Keratinocyte (primary cell): ENCODE data around the gene BTG4. TPM values are rescaled to one million over a fixed set of nuclear protein-coding genes. Genes with fewer than 3 reads are reported as not detected.

ENCODE experiments used
- DNase-seq: peaks from one replicate; pipeline ENCODE4 v3.0.0-alpha.2; 2011; ENCODE audit warnings: low read depth, missing footprints, low spot score
- FAIRE-seq: peaks from 2 replicates; lab custom pipeline; 2011; peaks lifted over from hg19 to GRCh38; lab: Jason Lieb, UNC
- H2AFZ ChIP-seq: 2 replicates; pipeline ENCODE4 v1.6.0; 2012; ENCODE audit warnings: low read length, control low read depth, inconsistent platforms; ENCODE audit not compliant: control insufficient read depth
- H3K27ac ChIP-seq: 2 replicates; pipeline ENCODE4 v1.5.1; 2011; ENCODE audit warnings: low read length; ENCODE audit not compliant: control insufficient read depth, insufficient read depth
- H3K27me3 ChIP-seq: 3 replicates; pipeline ENCODE4 v1.6.0; 2011; ENCODE audit warnings: low read length; ENCODE audit not compliant: control insufficient read depth, insufficient read depth; ENCODE audit errors: extremely low read depth
- H3K36me3 ChIP-seq, 2 experiments: 2 replicates in 1 of 2; 3 replicates in 1 of 2; pipeline ENCODE4 v1.5.1; 2011; ENCODE audit warnings: low read length in 2 of 2, mild to moderate bottlenecking in 1 of 2; ENCODE audit not compliant: control insufficient read depth in 2 of 2, insufficient read depth in 2 of 2; ENCODE audit errors: extremely low read depth in 1 of 2
- H3K4me1 ChIP-seq: 3 replicates; pipeline ENCODE4 v1.5.1; 2011; ENCODE audit warnings: low read length; ENCODE audit not compliant: control insufficient read depth, insufficient read depth; ENCODE audit errors: extremely low read depth
- H3K4me2 ChIP-seq: 3 replicates; pipeline ENCODE4 v1.6.0; 2011; ENCODE audit warnings: low read depth, low read length; ENCODE audit not compliant: control insufficient read depth, insufficient read depth; ENCODE audit errors: extremely low read depth
- H3K4me3 ChIP-seq, 3 experiments: fragments of 200-600 bp in 1 of 3; sonication (generic) in 1 of 3; 2 replicates in 2 of 3; 3 replicates in 1 of 3; pipeline ENCODE4 v1.5.1; 2011 to 2016; ENCODE audit warnings: low read length in 3 of 3, mild to moderate bottlenecking in 3 of 3, control low read depth in 2 of 3, inconsistent platforms in 1 of 3, low read depth in 1 of 3, mixed read lengths in 1 of 3, mixed run types in 1 of 3, moderate library complexity in 1 of 3; ENCODE audit not compliant: control insufficient read depth in 2 of 3, insufficient read depth in 2 of 3; ENCODE audit errors: extremely low read depth in 1 of 3
- H3K79me2 ChIP-seq: 2 replicates; pipeline ENCODE4 v1.6.0; 2012; ENCODE audit warnings: low read length; ENCODE audit not compliant: control insufficient read depth, insufficient read depth
- H3K9ac ChIP-seq: 3 replicates; pipeline ENCODE4 v1.6.0; 2011; ENCODE audit warnings: low read length; ENCODE audit not compliant: control insufficient read depth, insufficient read depth; ENCODE audit errors: extremely low read depth
- H3K9me1 ChIP-seq: 3 replicates; pipeline ENCODE4 v1.6.0; 2011; ENCODE audit warnings: low read length; ENCODE audit not compliant: control insufficient read depth, insufficient read depth; ENCODE audit errors: extremely low read depth
- H3K9me3 ChIP-seq: 2 replicates; pipeline ENCODE4 v1.5.1; 2012; ENCODE audit warnings: low read depth, low read length; ENCODE audit not compliant: control insufficient read depth
- H4K20me1 ChIP-seq: 3 replicates; pipeline ENCODE4 v1.6.0; 2011; ENCODE audit warnings: low read length; ENCODE audit not compliant: control insufficient read depth, insufficient read depth; ENCODE audit errors: extremely low read depth
- CTCF ChIP-seq, 3 experiments: IDR thresholded peaks in 1 of 3; conservative IDR thresholded peaks in 1 of 3; optimal IDR thresholded peaks in 1 of 3; 2 replicates in 2 of 3; 3 replicates in 1 of 3; pipeline versions ENCODE3 to v1.5.1; 2011; ENCODE audit warnings: low read length in 3 of 3, mild to moderate bottlenecking in 3 of 3, moderate library complexity in 2 of 3, control low read depth in 1 of 3, inconsistent platforms in 1 of 3; ENCODE audit not compliant: insufficient read depth in 2 of 3; ENCODE audit errors: extremely low read depth in 1 of 3
- EZH2 ChIP-seq: IDR thresholded peaks from one replicate; pipeline ENCODE4 v1.6.1; 2012; ENCODE audit warnings: inconsistent platforms, mild to moderate bottlenecking, low read length, moderate library complexity
- dilution Hi-C: fragments of 300-500 bp; cut with MboI; formaldehyde crosslinking; loops from one replicate; pipeline ENCODE4 v1.7.0; 2020; ENCODE audit warnings: low sequenced_read_pairs; ENCODE audit not compliant: extremely low pct_ligation_motif_present
- polyA plus RNA-seq, 5 experiments: library from polyadenylated mRNA; depleted of rRNA in 3 of 5; stranded (reverse) in 3 of 5; stranded (forward) in 1 of 5; unstranded in 1 of 5; fragments of >200 nt; gene quantifications; 1 replicate in 1 of 5; 2 replicates in 3 of 5; 3 replicates in 1 of 5; pipeline versions ENCODE4 v1.2.1 to v1.2.3, GENCODE V29; 2011 to 2012; ENCODE audit warnings: missing spikeins in 2 of 5, low read depth in 1 of 5, low replicate concordance in 1 of 5

Gene BTG4
- polyA plus RNA-seq, 1 donor (not counting 4 experiments of a cell fraction or from before 2014, with no cell fraction given), result 0.12 TPM

- TF ChIP-seq CTCF (optimal IDR thresholded peaks at IDR 0.05 in 1 of 3, IDR thresholded peaks at IDR 0.05 in 1 of 3, conservative IDR thresholded peaks at IDR 0.05 in 1 of 3; ENCODE audit: extremely low read depth in 1 of 3, insufficient read depth in 2 of 3, low read length in 3 of 3) (no peak), EZH2 (no peak)
- no peak overlapping the region for H3K4me3 ChIP-seq
- dilution Hi-C loops, result no loop called here
- H3K4me2 ChIP-seq, result no peak overlapping the region
- no peak overlapping the region for H3K27ac ChIP-seq
- no peaks in the 10 kb centered on the region for H3K9me1 ChIP-seq
- H3K27me3 ChIP-seq, result no peaks in the 10 kb centered on the region
- no peak overlapping the region for H3K9ac ChIP-seq
- no peaks in the 10 kb centered on the region for H3K9me3 ChIP-seq
- no peak for DNase-seq
- FAIRE-seq, result no peak
- no peaks in the 10 kb centered on the region for H3K36me3 ChIP-seq
- no peak overlapping the region for H2AFZ ChIP-seq
- no peaks in the 10 kb centered on the region for H3K4me1 ChIP-seq
- no peaks in the 10 kb centered on the region for H4K20me1 ChIP-seq
- no peaks in the 10 kb centered on the region for H3K79me2 ChIP-seq
These were observed 18.1 kb downstream of the BTG4 start for GRCh38 chr11:111494040-111494439.

GRCh38 chr11:111490496-111490895, 21.7 kb downstream of the BTG4 start:
- H3K4me3 ChIP-seq, result no peak overlapping the region
- no peak for TF ChIP-seq CTCF (optimal IDR thresholded peaks at IDR 0.05 in 1 of 3, IDR thresholded peaks at IDR 0.05 in 1 of 3, conservative IDR thresholded peaks at IDR 0.05 in 1 of 3; ENCODE audit: extremely low read depth in 1 of 3, insufficient read depth in 2 of 3, low read length in 3 of 3)
- no peak for TF ChIP-seq EZH2
- H3K4me2 ChIP-seq, result no peak overlapping the region
- no peak overlapping the region for H3K27ac ChIP-seq
- H3K4me1 ChIP-seq, result no peaks in the 10 kb centered on the region
- no peaks in the 10 kb centered on the region for H3K79me2 ChIP-seq
- DNase-seq (no peak), FAIRE-seq (no peak)
- H2AFZ ChIP-seq, result no peak overlapping the region
- H3K36me3 ChIP-seq, result no peaks in the 10 kb centered on the region
- H3K9me3 ChIP-seq, result no peaks in the 10 kb centered on the region
- no peaks in the 10 kb centered on the region for H3K27me3 ChIP-seq
- H4K20me1 ChIP-seq, result no peaks in the 10 kb centered on the region
- H3K9me1 ChIP-seq, result no peaks in the 10 kb centered on the region
- H3K9ac ChIP-seq, result no peak overlapping the region
- dilution Hi-C loops, result no loop called here
